ENCODE measurements around the gene INTU.

The INTU gene

GRCh38 chr4:127771535-127772275 lies 138.9 kb downstream of the INTU start:
- 0 out of 2 replicates have a peak, but pooled peaks have one; percentile 7 for TF ChIP-seq PKNOX1 (IDR thresholded peaks at IDR 0.05)
- no peak for TF ChIP-seq LEF1 (IDR thresholded peaks at IDR 0.05; ENCODE audit: borderline replicate concordance)
- ChIA-PET POLR2A (no interaction called here), CTCF (no interaction called here)
- DNase-seq (ENCODE audit: extremely low spot score) = no peak

- ChIA-PET CTCF (no interaction called here), POLR2A (no interaction called here)
- DNase-seq (ENCODE audit: extremely low spot score) = no peak
- peak; percentile 57 for TF ChIP-seq PKNOX1 (IDR thresholded peaks at IDR 0.05)
- TF ChIP-seq SUZ12 (IDR thresholded peaks at IDR 0.05) = no peak
These were observed 140.3 kb downstream of the INTU start for GRCh38 chr4:127772769-127773671.

- ChIA-PET POLR2A (no interaction called here), CTCF (no interaction called here)
- TF ChIP-seq NFRKB (IDR thresholded peaks at IDR 0.05) = no peak
- no peak for TF ChIP-seq FOXM1 (IDR thresholded peaks at IDR 0.05; ENCODE audit: borderline replicate concordance)
- no peak for TF ChIP-seq ZNF384 (IDR thresholded peaks at IDR 0.05)
- DNase-seq (ENCODE audit: extremely low spot score) = no peak
These were observed 143.1 kb downstream of the INTU start for GRCh38 chr4:127775843-127776242.
